ENCODE measurements around the gene WNT7B.

GRCh38 chr22:46018859-46019258 is 41.9 kb upstream of the WNT7B start:
- TF ChIP-seq ZNF8 (CRISPR knock-in tag; IDR thresholded peaks at IDR 0.05) (no peak), CREB5 (CRISPR knock-in tag; IDR thresholded peaks at IDR 0.05; ENCODE audit: low read depth) (no peak), PPARA (CRISPR knock-in tag; IDR thresholded peaks at IDR 0.05; ENCODE audit: borderline replicate concordance) (no peak), ZC3H10 (CRISPR knock-in tag; IDR thresholded peaks at IDR 0.05) (no peak), ZNF70 (CRISPR knock-in tag; IDR thresholded peaks at IDR 0.05) (no peak), SNAI2 (CRISPR knock-in tag; IDR thresholded peaks at IDR 0.05) (no peak), CSDC2 (CRISPR knock-in tag; IDR thresholded peaks at IDR 0.05) (no peak), RARB (CRISPR knock-in tag; IDR thresholded peaks at IDR 0.05) (no peak), ARNTL (CRISPR knock-in tag; IDR thresholded peaks at IDR 0.05; ENCODE audit: borderline replicate concordance, low read depth) (no peak), POU6F1 (CRISPR knock-in tag; IDR thresholded peaks at IDR 0.05; ENCODE audit: borderline replicate concordance, low read depth) (no peak), ESRRG (CRISPR knock-in tag; IDR thresholded peaks at IDR 0.05) (no peak), TCF4 (CRISPR knock-in tag; IDR thresholded peaks at IDR 0.05; ENCODE audit: borderline replicate concordance) (no peak), PATZ1 (CRISPR knock-in tag; IDR thresholded peaks at IDR 0.05; ENCODE audit: borderline replicate concordance) (no peak)
- TF ChIP-seq, protein P1, sequence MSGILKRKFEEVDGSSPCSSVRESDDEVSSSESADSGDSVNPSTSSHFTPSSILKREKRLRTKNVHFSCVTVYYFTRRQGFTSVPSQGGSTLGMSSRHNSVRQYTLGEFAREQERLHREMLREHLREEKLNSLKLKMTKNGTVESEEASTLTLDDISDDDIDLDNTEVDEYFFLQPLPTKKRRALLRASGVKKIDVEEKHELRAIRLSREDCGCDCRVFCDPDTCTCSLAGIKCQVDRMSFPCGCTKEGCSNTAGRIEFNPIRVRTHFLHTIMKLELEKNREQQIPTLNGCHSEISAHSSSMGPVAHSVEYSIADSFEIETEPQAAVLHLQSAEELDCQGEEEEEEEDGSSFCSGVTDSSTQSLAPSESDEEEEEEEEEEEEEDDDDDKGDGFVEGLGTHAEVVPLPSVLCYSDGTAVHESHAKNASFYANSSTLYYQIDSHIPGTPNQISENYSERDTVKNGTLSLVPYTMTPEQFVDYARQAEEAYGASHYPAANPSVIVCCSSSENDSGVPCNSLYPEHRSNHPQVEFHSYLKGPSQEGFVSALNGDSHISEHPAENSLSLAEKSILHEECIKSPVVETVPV (CRISPR knock-in tag; IDR thresholded peaks at IDR 0.05) = no peak
